GM23338 (cell line): ENCODE measurements around the gene TRIM54. TPM values are rescaled to one million over a fixed set of nuclear protein-coding genes. Genes with fewer than 3 reads are reported as not detected.
"Not testable (repeated sequence)": the region's sequence is repeated elsewhere in the genome, so short reads cannot be mapped to it uniquely, and the experiment has no call there.

Experiments used
- ATAC-seq: fragments of 200-7000 bp; cut with Tn5 transposase; 3 replicates; pipeline ENCODE4 v1.9.1; 2020
- DNase-seq: peaks from one replicate; pipeline ENCODE4 v3.0.0-alpha.2; 2015; ENCODE audit warnings: low spot score
- H2AFZ ChIP-seq: fragments of 200-600 bp; sonication (generic); 2 replicates; pipeline ENCODE4 v1.8.0; 2016; ENCODE audit warnings: antibody characterized with exemption, mild to moderate bottlenecking, moderate library complexity
- H3F3A ChIP-seq: fragments of 200-600 bp; sonication (generic); replicated peaks from 2 replicates; pipeline ENCODE4 v1.8.0; 2017; ENCODE audit warnings: antibody characterized with exemption, mixed run types, low read depth
- H3K27ac ChIP-seq: fragments of 200-600 bp; sonication (generic); 2 replicates; pipeline ENCODE4 v1.6.1; 2016; ENCODE audit warnings: low read depth
- H3K27me3 ChIP-seq: fragments of 200-600 bp; sonication (generic); 2 replicates; pipeline ENCODE4 v1.8.0; 2016; ENCODE audit warnings: mild to moderate bottlenecking, mixed run types, moderate library complexity; ENCODE audit not compliant: insufficient read depth
- H3K36me3 ChIP-seq: fragments of 200-600 bp; sonication (generic); 2 replicates; pipeline ENCODE4 v1.8.0; 2016; ENCODE audit warnings: mild to moderate bottlenecking; ENCODE audit not compliant: insufficient read depth
- H3K4me1 ChIP-seq: fragments of 200-600 bp; sonication (generic); 2 replicates; pipeline ENCODE4 v1.8.0; 2016; ENCODE audit warnings: mild to moderate bottlenecking, moderate library complexity; ENCODE audit not compliant: insufficient read depth
- H3K4me2 ChIP-seq: fragments of 200-600 bp; sonication (generic); 2 replicates; pipeline ENCODE4 v1.7.1; 2017; ENCODE audit warnings: mixed run types
- H3K4me3 ChIP-seq: fragments of 200-600 bp; sonication (generic); 2 replicates; pipeline ENCODE4 v1.6.1; 2016; ENCODE audit warnings: mixed run types
- H3K79me2 ChIP-seq: fragments of 200-600 bp; sonication (generic); replicated peaks from 2 replicates; pipeline ENCODE4 v1.8.0; 2017; ENCODE audit warnings: mild to moderate bottlenecking; ENCODE audit not compliant: insufficient read depth
- H3K9me2 ChIP-seq: fragments of 200-600 bp; sonication (generic); 2 replicates; pipeline ENCODE4 v1.8.0; 2017; ENCODE audit not compliant: insufficient read depth
- H4K20me1 ChIP-seq: fragments of 200-600 bp; sonication (generic); replicated peaks from 2 replicates; pipeline ENCODE4 v1.8.0; 2017; ENCODE audit warnings: mild to moderate bottlenecking; ENCODE audit not compliant: insufficient read depth
- H3K27ac Mint-ChIP-seq: 2 replicates; pipeline ENCODE4 v1.8.0; 2020; ENCODE audit warnings: inconsistent platforms, mild to moderate bottlenecking, moderate library complexity, mixed read lengths
- H3K27me3 Mint-ChIP-seq: 3 replicates; pipeline ENCODE4 v1.8.0; 2022; ENCODE audit warnings: low read depth, mild to moderate bottlenecking, moderate library complexity, mixed read lengths, inconsistent platforms; ENCODE audit not compliant: insufficient read depth, poor library complexity
- H3K36me3 Mint-ChIP-seq: 3 replicates; pipeline ENCODE4 v1.8.0; 2021; ENCODE audit warnings: low read depth, mild to moderate bottlenecking, inconsistent platforms, moderate library complexity, mixed read lengths
- H3K4me1 Mint-ChIP-seq: 3 replicates; pipeline ENCODE4 v1.8.0; 2020; ENCODE audit warnings: mild to moderate bottlenecking, inconsistent platforms, mixed read lengths
- H3K4me3 Mint-ChIP-seq: 3 replicates; pipeline ENCODE4 v1.8.0; 2021; ENCODE audit warnings: moderate library complexity, mild to moderate bottlenecking, inconsistent platforms, mixed read lengths
- H3K9me3 Mint-ChIP-seq: 3 replicates; pipeline ENCODE4 v1.8.0; 2020; ENCODE audit warnings: moderate library complexity, mild to moderate bottlenecking, inconsistent platforms, mixed read lengths
- EZH2phosphoT487 ChIP-seq: fragments of 200-600 bp; sonication (generic); IDR thresholded peaks from one replicate; pipeline ENCODE4 v1.8.1; 2018; ENCODE audit warnings: antibody characterized with exemption; ENCODE audit not compliant: unreplicated experiment
- JUNB ChIP-seq: IDR thresholded peaks from one replicate; pipeline ENCODE4 v1.6.1; 2016; ENCODE audit warnings: antibody characterized with exemption; ENCODE audit not compliant: unreplicated experiment
- NANOG ChIP-seq: IDR thresholded peaks from 2 replicates; pipeline ENCODE4 v1.6.1; 2016; ENCODE audit warnings: antibody characterized with exemption, borderline replicate concordance
- polyA plus RNA-seq: library from polyadenylated mRNA; unstranded; fragments of >200 nt; fragmentation: Nextera tagmentation; extraction: Ambion mirVana; gene quantifications from 2 replicates; pipeline ENCODE4 v1.2.1, GENCODE V29; 2016
- total RNA-seq: library from RNA; depleted of rRNA; stranded (reverse); fragments of >200 nt; shearing (Covaris generic); gene quantifications from 2 replicates; pipeline ENCODE4 v1.2.3, GENCODE V29; 2014
- TF ChIP-seq, protein P1 (sequence below): IDR thresholded peaks from 2 replicates; pipeline ENCODE4 v1.6.1; 2016; ENCODE audit warnings: antibody characterized with exemption
- TF ChIP-seq, protein P2 (sequence below): fragments of 250-450 bp; sonication (Bioruptor Pico); IDR thresholded peaks from 2 replicates; pipeline ENCODE4 v1.5.0; 2020; ENCODE audit warnings: mild to moderate bottlenecking, moderate library complexity

Gene TRIM54
- total and polyA plus RNA-seq, 2 experiments from 2014 or later = 1.6 to 3.3 TPM

- H3K4me1 Mint-ChIP-seq, H3K4me3 Mint-ChIP-seq, ATAC-seq: not testable (repeated sequence)
Observed at GRCh38 chr2:27272537-27273522, 9.4 kb upstream of the TRIM54 start.

GRCh38 chr2:27275211-27276150 lies 6.7 kb upstream of the TRIM54 start, which contains the start of gene DNAJC5G:
DNAJC5G (plus strand) TSS chr2:27275433; CDS start chr2:27276729, 1,296 bp downstream.
- Histone ChIP-seq H3K9me2 (no peaks in the 10 kb centered on the region), H3K4me1 (no peaks in the 10 kb centered on the region), H2AFZ (peak within 1 kb of the TSS; percentile 66; the same call in 1 of the 2 replicates), H3F3A (no peaks in the 10 kb centered on the region), H3K79me2 (no peaks in the 10 kb centered on the region), H4K20me1 (no peaks in the 10 kb centered on the region), H3K27me3 (no peaks in the 10 kb centered on the region), H3K36me3 (no peaks in the 10 kb centered on the region), H3K27ac (no peak within 1 kb of the TSS), H3K4me2 (no peak within 1 kb of the TSS), H3K4me3 (no peak within 1 kb of the TSS)
- peak; percentile 62 for ATAC-seq
- Mint-ChIP-seq H3K9me3 (no peaks in the 10 kb centered on the region), H3K36me3 (no peaks in the 10 kb centered on the region; the same call in 2 of the 3 replicates), H3K27me3 (peaks cover 4% of the 10 kb centered on the region), H3K4me3 (no peak within 1 kb of the TSS; the same call in 2 of the 3 replicates), H3K27ac (no peak within 1 kb of the TSS), H3K4me1 (peaks cover 9% of the 10 kb centered on the region)
- TF ChIP-seq JUNB = no peak
- TF ChIP-seq, protein P1, sequence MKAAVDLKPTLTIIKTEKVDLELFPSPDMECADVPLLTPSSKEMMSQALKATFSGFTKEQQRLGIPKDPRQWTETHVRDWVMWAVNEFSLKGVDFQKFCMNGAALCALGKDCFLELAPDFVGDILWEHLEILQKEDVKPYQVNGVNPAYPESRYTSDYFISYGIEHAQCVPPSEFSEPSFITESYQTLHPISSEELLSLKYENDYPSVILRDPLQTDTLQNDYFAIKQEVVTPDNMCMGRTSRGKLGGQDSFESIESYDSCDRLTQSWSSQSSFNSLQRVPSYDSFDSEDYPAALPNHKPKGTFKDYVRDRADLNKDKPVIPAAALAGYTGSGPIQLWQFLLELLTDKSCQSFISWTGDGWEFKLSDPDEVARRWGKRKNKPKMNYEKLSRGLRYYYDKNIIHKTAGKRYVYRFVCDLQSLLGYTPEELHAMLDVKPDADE = no peak
- TF ChIP-seq, protein P2, sequence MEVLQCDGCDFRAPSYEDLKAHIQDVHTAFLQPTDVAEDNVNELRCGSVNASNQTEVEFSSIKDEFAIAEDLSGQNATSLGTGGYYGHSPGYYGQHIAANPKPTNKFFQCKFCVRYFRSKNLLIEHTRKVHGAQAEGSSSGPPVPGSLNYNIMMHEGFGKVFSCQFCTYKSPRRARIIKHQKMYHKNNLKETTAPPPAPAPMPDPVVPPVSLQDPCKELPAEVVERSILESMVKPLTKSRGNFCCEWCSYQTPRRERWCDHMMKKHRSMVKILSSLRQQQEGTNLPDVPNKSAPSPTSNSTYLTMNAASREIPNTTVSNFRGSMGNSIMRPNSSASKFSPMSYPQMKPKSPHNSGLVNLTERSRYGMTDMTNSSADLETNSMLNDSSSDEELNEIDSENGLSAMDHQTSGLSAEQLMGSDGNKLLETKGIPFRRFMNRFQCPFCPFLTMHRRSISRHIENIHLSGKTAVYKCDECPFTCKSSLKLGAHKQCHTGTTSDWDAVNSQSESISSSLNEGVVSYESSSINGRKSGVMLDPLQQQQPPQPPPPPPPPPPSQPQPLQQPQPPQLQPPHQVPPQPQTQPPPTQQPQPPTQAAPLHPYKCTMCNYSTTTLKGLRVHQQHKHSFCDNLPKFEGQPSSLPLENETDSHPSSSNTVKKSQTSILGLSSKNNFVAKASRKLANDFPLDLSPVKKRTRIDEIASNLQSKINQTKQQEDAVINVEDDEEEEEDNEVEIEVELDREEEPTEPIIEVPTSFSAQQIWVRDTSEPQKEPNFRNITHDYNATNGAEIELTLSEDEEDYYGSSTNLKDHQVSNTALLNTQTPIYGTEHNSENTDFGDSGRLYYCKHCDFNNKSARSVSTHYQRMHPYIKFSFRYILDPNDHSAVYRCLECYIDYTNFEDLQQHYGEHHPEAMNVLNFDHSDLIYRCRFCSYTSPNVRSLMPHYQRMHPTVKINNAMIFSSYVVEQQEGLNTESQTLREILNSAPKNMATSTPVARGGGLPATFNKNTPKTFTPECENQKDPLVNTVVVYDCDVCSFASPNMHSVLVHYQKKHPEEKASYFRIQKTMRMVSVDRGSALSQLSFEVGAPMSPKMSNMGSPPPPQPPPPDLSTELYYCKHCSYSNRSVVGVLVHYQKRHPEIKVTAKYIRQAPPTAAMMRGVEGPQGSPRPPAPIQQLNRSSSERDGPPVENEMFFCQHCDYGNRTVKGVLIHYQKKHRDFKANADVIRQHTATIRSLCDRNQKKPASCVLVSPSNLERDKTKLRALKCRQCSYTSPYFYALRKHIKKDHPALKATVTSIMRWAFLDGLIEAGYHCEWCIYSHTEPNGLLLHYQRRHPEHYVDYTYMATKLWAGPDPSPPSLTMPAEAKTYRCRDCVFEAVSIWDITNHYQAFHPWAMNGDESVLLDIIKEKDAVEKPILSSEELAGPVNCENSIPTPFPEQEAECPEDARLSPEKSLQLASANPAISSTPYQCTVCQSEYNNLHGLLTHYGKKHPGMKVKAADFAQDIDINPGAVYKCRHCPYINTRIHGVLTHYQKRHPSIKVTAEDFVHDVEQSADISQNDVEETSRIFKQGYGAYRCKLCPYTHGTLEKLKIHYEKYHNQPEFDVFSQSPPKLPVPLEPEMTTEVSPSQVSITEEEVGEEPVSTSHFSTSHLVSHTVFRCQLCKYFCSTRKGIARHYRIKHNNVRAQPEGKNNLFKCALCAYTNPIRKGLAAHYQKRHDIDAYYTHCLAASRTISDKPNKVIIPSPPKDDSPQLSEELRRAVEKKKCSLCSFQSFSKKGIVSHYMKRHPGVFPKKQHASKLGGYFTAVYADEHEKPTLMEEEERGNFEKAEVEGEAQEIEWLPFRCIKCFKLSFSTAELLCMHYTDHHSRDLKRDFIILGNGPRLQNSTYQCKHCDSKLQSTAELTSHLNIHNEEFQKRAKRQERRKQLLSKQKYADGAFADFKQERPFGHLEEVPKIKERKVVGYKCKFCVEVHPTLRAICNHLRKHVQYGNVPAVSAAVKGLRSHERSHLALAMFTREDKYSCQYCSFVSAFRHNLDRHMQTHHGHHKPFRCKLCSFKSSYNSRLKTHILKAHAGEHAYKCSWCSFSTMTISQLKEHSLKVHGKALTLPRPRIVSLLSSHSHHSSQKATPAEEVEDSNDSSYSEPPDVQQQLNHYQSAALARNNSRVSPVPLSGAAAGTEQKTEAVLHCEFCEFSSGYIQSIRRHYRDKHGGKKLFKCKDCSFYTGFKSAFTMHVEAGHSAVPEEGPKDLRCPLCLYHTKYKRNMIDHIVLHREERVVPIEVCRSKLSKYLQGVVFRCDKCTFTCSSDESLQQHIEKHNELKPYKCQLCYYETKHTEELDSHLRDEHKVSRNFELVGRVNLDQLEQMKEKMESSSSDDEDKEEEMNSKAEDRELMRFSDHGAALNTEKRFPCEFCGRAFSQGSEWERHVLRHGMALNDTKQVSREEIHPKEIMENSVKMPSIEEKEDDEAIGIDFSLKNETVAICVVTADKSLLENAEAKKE (CRISPR knock-in tag) = no peak
- no peak for TF ChIP-seq EZH2phosphoT487
- TF ChIP-seq NANOG = no peak
- DNase-seq = no peak

More at GRCh38 chr2:27272537-27273522, 9.4 kb upstream of the TRIM54 start:
- not testable (repeated sequence) for H3K9me2 ChIP-seq, H3K27me3 ChIP-seq, H3K79me2 ChIP-seq, H3K36me3 Mint-ChIP-seq, H3K4me1 ChIP-seq, H3K27me3 Mint-ChIP-seq, H2AFZ ChIP-seq, H3K36me3 ChIP-seq, H3K27ac ChIP-seq, DNase-seq, H3K9me3 Mint-ChIP-seq, H3K27ac Mint-ChIP-seq, H3K4me2 ChIP-seq, H3F3A ChIP-seq, H4K20me1 ChIP-seq, H3K4me3 ChIP-seq
